Measurements from ENCODE around the gene NEMP1. TPM values are rescaled to one million over a fixed set of nuclear protein-coding genes. Genes with fewer than 3 reads are reported as not detected.
A peak's percentile ranks its signal among the peaks of the same experiment; 100 is the strongest.

The NEMP1 gene
- total and polyA plus RNA-seq, 2 of the 8 experiments (the other 6 are each of a cell fraction or from before 2014, with no cell fraction given) = 30.1 to 43.2 TPM

DNA sequence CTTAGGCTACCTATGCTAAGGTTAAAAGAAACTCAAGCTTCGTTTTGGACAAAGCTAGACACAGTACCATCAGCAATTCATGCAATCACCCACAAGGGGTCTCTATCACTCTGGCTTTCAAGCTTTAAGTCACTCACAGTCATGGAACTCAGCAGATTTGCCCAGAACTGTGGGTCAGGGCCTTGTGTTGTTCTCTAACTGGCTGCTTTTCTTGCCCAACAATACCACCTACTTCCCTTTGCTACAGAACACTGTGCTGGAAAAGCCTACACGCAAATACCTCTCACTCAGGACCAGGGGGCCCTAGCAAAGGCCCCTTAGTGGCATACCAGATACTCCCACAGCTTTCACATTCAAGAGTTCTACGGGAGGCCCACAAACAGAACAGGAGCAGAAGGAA is 9.1 kb downstream of the NEMP1 start (continued):
- TF ChIP-seq, protein P1, sequence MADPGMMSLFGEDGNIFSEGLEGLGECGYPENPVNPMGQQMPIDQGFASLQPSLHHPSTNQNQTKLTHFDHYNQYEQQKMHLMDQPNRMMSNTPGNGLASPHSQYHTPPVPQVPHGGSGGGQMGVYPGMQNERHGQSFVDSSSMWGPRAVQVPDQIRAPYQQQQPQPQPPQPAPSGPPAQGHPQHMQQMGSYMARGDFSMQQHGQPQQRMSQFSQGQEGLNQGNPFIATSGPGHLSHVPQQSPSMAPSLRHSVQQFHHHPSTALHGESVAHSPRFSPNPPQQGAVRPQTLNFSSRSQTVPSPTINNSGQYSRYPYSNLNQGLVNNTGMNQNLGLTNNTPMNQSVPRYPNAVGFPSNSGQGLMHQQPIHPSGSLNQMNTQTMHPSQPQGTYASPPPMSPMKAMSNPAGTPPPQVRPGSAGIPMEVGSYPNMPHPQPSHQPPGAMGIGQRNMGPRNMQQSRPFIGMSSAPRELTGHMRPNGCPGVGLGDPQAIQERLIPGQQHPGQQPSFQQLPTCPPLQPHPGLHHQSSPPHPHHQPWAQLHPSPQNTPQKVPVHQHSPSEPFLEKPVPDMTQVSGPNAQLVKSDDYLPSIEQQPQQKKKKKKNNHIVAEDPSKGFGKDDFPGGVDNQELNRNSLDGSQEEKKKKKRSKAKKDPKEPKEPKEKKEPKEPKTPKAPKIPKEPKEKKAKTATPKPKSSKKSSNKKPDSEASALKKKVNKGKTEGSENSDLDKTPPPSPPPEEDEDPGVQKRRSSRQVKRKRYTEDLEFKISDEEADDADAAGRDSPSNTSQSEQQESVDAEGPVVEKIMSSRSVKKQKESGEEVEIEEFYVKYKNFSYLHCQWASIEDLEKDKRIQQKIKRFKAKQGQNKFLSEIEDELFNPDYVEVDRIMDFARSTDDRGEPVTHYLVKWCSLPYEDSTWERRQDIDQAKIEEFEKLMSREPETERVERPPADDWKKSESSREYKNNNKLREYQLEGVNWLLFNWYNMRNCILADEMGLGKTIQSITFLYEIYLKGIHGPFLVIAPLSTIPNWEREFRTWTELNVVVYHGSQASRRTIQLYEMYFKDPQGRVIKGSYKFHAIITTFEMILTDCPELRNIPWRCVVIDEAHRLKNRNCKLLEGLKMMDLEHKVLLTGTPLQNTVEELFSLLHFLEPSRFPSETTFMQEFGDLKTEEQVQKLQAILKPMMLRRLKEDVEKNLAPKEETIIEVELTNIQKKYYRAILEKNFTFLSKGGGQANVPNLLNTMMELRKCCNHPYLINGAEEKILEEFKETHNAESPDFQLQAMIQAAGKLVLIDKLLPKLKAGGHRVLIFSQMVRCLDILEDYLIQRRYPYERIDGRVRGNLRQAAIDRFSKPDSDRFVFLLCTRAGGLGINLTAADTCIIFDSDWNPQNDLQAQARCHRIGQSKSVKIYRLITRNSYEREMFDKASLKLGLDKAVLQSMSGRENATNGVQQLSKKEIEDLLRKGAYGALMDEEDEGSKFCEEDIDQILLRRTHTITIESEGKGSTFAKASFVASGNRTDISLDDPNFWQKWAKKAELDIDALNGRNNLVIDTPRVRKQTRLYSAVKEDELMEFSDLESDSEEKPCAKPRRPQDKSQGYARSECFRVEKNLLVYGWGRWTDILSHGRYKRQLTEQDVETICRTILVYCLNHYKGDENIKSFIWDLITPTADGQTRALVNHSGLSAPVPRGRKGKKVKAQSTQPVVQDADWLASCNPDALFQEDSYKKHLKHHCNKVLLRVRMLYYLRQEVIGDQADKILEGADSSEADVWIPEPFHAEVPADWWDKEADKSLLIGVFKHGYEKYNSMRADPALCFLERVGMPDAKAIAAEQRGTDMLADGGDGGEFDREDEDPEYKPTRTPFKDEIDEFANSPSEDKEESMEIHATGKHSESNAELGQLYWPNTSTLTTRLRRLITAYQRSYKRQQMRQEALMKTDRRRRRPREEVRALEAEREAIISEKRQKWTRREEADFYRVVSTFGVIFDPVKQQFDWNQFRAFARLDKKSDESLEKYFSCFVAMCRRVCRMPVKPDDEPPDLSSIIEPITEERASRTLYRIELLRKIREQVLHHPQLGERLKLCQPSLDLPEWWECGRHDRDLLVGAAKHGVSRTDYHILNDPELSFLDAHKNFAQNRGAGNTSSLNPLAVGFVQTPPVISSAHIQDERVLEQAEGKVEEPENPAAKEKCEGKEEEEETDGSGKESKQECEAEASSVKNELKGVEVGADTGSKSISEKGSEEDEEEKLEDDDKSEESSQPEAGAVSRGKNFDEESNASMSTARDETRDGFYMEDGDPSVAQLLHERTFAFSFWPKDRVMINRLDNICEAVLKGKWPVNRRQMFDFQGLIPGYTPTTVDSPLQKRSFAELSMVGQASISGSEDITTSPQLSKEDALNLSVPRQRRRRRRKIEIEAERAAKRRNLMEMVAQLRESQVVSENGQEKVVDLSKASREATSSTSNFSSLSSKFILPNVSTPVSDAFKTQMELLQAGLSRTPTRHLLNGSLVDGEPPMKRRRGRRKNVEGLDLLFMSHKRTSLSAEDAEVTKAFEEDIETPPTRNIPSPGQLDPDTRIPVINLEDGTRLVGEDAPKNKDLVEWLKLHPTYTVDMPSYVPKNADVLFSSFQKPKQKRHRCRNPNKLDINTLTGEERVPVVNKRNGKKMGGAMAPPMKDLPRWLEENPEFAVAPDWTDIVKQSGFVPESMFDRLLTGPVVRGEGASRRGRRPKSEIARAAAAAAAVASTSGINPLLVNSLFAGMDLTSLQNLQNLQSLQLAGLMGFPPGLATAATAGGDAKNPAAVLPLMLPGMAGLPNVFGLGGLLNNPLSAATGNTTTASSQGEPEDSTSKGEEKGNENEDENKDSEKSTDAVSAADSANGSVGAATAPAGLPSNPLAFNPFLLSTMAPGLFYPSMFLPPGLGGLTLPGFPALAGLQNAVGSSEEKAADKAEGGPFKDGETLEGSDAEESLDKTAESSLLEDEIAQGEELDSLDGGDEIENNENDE (IDR thresholded peaks at IDR 0.05; ENCODE audit: insufficient replicate concordance, low read length) = no peak
- TF ChIP-seq PHF8 (conservative IDR thresholded peaks at IDR 0.05; ENCODE audit: low read depth, low read length) = no peak
- TF ChIP-seq RAD21 (IDR thresholded peaks at IDR 0.05 in 1 of 2, conservative IDR thresholded peaks at IDR 0.05 in 1 of 2; ENCODE audit: low read depth in 2 of 2, low read length in 2 of 2) = peak; percentile 95 to 97
- no peak for TF ChIP-seq SIN3A (conservative IDR thresholded peaks at IDR 0.05 in 1 of 2, IDR thresholded peaks at IDR 0.05 in 1 of 2; ENCODE audit: low read depth in 1 of 2, low read length in 2 of 2)
- no peak for TF ChIP-seq KDM5A (IDR thresholded peaks at IDR 0.05; ENCODE audit: low read length)
